NT2/D1 (cell line): ENCODE data around the gene ARHGEF6.

ENCODE experiments used
- YY1 ChIP-seq: IDR thresholded peaks from 2 replicates; pipeline ENCODE4 v1.6.1; 2011; ENCODE audit not compliant: insufficient read length, insufficient read depth
- ZNF274 ChIP-seq: IDR thresholded peaks from 2 replicates; pipeline ENCODE4 v1.6.1; 2011; ENCODE audit warnings: mild to moderate bottlenecking, low read depth, low read length

DNA sequence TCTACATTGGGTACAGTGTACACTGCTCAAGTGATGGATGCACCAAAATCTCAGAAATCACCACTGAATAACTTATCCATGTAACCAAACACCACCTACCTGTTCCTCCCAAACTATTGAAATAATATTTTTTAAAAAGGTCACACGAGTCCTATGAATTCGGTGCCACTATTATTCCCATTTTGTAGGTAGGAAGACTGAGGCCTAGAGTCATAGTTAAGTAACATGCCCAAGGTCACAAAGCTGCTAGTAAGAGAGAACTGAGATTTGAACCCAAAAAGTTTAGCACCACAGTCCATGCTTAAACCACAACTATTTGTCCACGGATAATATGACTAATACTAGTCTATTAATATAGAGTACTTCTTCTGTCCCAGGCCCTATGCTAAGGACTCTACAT is 2.7 kb downstream of the ARHGEF6 start:
- TF ChIP-seq ZNF274 (no peak), YY1 (no peak)
